ENCODE data around the gene ST3GAL3. TPM values are rescaled to one million over a fixed set of nuclear protein-coding genes. Genes with fewer than 3 reads are reported as not detected.

Gene ST3GAL3
- polyA plus RNA-seq, 1 donor (not counting 4 experiments of a cell fraction or from before 2014, with no cell fraction given), result 10.0 TPM

DNA sequence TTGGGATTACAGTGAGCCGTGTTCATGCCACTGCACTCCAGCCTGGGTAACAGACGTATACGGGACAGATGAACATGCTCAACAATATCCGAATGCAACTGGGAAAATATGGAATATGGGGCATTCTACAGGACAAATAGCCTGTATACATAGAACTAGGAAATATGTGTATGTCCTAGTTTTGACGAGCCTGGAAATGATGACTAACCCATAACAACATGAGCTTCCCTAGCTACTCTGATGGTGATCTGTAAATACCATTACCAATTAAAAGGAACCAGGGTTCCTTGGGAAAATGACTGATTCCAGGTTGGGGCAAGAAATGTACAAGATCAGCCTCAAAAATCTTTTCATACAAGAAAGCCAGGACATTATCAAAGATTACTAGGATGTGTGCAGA is 183.5 kb downstream of the ST3GAL3 start:
- Histone ChIP-seq H3K9me3 (ENCODE audit: control insufficient read depth, low read depth, low read length) (no peaks in the 10 kb centered on the region), H3K27ac (ENCODE audit: control insufficient read depth, insufficient read depth, low read length) (no peak overlapping the region), H2AFZ (ENCODE audit: control insufficient read depth, low read length) (no peak overlapping the region), H3K4me2 (ENCODE audit: control insufficient read depth, extremely low read depth, insufficient read depth, low read depth, low read length) (no peak overlapping the region), H3K9me1 (ENCODE audit: control insufficient read depth, extremely low read depth, insufficient read depth, low read length) (no peaks in the 10 kb centered on the region), H3K79me2 (ENCODE audit: control insufficient read depth, insufficient read depth, low read length) (no peaks in the 10 kb centered on the region), H3K9ac (ENCODE audit: control insufficient read depth, extremely low read depth, insufficient read depth, low read length) (no peak overlapping the region), H3K27me3 (ENCODE audit: control insufficient read depth, extremely low read depth, insufficient read depth, low read length) (no peaks in the 10 kb centered on the region), H3K4me1 (ENCODE audit: control insufficient read depth, extremely low read depth, insufficient read depth, low read length) (peaks cover 17% of the 10 kb centered on the region), H3K36me3 (ENCODE audit: control insufficient read depth in 2 of 2, extremely low read depth in 1 of 2, insufficient read depth in 2 of 2, low read length in 2 of 2) (peaks cover 1 to 4% of the 10 kb centered on the region in 2 experiments), H4K20me1 (ENCODE audit: control insufficient read depth, extremely low read depth, insufficient read depth, low read length) (no peaks in the 10 kb centered on the region), H3K4me3 (ENCODE audit: control insufficient read depth in 2 of 3, extremely low read depth in 1 of 3, insufficient read depth in 2 of 3, low read depth in 1 of 3, low read length in 3 of 3) (no peak overlapping the region)
- TF ChIP-seq, protein P1, sequence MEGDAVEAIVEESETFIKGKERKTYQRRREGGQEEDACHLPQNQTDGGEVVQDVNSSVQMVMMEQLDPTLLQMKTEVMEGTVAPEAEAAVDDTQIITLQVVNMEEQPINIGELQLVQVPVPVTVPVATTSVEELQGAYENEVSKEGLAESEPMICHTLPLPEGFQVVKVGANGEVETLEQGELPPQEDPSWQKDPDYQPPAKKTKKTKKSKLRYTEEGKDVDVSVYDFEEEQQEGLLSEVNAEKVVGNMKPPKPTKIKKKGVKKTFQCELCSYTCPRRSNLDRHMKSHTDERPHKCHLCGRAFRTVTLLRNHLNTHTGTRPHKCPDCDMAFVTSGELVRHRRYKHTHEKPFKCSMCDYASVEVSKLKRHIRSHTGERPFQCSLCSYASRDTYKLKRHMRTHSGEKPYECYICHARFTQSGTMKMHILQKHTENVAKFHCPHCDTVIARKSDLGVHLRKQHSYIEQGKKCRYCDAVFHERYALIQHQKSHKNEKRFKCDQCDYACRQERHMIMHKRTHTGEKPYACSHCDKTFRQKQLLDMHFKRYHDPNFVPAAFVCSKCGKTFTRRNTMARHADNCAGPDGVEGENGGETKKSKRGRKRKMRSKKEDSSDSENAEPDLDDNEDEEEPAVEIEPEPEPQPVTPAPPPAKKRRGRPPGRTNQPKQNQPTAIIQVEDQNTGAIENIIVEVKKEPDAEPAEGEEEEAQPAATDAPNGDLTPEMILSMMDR (optimal IDR thresholded peaks at IDR 0.05 in 1 of 3, IDR thresholded peaks at IDR 0.05 in 1 of 3, conservative IDR thresholded peaks at IDR 0.05 in 1 of 3; ENCODE audit: extremely low read depth in 1 of 3, insufficient read depth in 2 of 3, low read length in 3 of 3), result no peak
- TF ChIP-seq EZH2 (IDR thresholded peaks at IDR 0.05; ENCODE audit: low read length), result no peak
- FAIRE-seq (peak; percentile 66), DNase-seq (ENCODE audit: low read depth, low spot score) (no peak)
- dilution Hi-C loops (cut with MboI; ENCODE audit: extremely low pct_ligation_motif_present, low sequenced_read_pairs), result no loop called here

DNA sequence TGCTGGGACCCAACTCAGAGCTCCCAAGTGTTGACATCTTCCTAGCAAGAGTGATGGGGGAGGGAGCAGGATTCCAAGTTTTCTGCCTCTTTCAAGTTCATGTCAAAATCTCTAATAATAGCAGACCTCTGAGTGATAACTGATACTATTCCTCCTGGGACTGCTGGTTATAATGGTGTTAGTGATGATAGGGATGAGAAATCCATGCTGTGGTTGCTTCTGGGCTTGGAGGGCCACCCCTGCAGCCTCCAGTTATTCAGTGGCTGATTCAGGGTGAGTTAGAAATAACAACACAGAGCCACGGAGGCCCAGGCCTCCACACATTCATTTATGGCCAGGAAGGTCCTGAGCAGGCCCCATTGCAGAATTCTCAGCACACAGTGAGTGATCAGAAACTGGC is 185.7 kb downstream of the ST3GAL3 start:
- H3K9me1 ChIP-seq (ENCODE audit: control insufficient read depth, extremely low read depth, insufficient read depth, low read length), result no peaks in the 10 kb centered on the region
- FAIRE-seq, result no peak
- no peak overlapping the region for H3K4me2 ChIP-seq (ENCODE audit: control insufficient read depth, extremely low read depth, insufficient read depth, low read depth, low read length)
- no peaks in the 10 kb centered on the region for H3K27me3 ChIP-seq (ENCODE audit: control insufficient read depth, extremely low read depth, insufficient read depth, low read length)
- no peak overlapping the region for H3K9ac ChIP-seq (ENCODE audit: control insufficient read depth, extremely low read depth, insufficient read depth, low read length)
- no peak for DNase-seq (ENCODE audit: low read depth, low spot score)
- H3K4me1 ChIP-seq (ENCODE audit: control insufficient read depth, extremely low read depth, insufficient read depth, low read length), result peaks cover 2% of the 10 kb centered on the region
- H2AFZ ChIP-seq (ENCODE audit: control insufficient read depth, low read length), result no peak overlapping the region
- H3K36me3 ChIP-seq (ENCODE audit: control insufficient read depth in 2 of 2, extremely low read depth in 1 of 2, insufficient read depth in 2 of 2, low read length in 2 of 2), result peaks cover 1 to 4% of the 10 kb centered on the region in 2 experiments
- no peaks in the 10 kb centered on the region for H3K79me2 ChIP-seq (ENCODE audit: control insufficient read depth, insufficient read depth, low read length)
- TF ChIP-seq, protein P1 (optimal IDR thresholded peaks at IDR 0.05 in 1 of 3, IDR thresholded peaks at IDR 0.05 in 1 of 3, conservative IDR thresholded peaks at IDR 0.05 in 1 of 3; ENCODE audit: extremely low read depth in 1 of 3, insufficient read depth in 2 of 3, low read length in 3 of 3), result no peak
- TF ChIP-seq EZH2 (IDR thresholded peaks at IDR 0.05; ENCODE audit: low read length), result no peak
- no peak overlapping the region for H3K4me3 ChIP-seq (ENCODE audit: control insufficient read depth in 2 of 3, extremely low read depth in 1 of 3, insufficient read depth in 2 of 3, low read depth in 1 of 3, low read length in 3 of 3)
- no peaks in the 10 kb centered on the region for H3K9me3 ChIP-seq (ENCODE audit: control insufficient read depth, low read depth, low read length)
- dilution Hi-C loops (cut with MboI; ENCODE audit: extremely low pct_ligation_motif_present, low sequenced_read_pairs), result no loop called here
- no peak overlapping the region for H3K27ac ChIP-seq (ENCODE audit: control insufficient read depth, insufficient read depth, low read length)
- H4K20me1 ChIP-seq (ENCODE audit: control insufficient read depth, extremely low read depth, insufficient read depth, low read length), result no peaks in the 10 kb centered on the region

Measured in keratinocyte (primary cell).